Pancreas (tissue), 10 donors: Measurements from ENCODE around the gene IHH. TPM values are rescaled to one million over a fixed set of nuclear protein-coding genes. Genes with fewer than 3 reads are reported as not detected.

Experiments used
- ATAC-seq, 4 donors: fragments of 200-7000 bp; cut with Tn5 transposase; one replicate each; pipeline versions ENCODE4 v1.8.0 to v1.9.1; 2020; ENCODE audit warnings: mild to moderate bottlenecking in 4 of 4, moderate library complexity in 4 of 4
- DNase-seq, 6 donors: peaks; one replicate each; pipeline ENCODE4 v3.0.0-alpha.2; 2020
- FAIRE-seq: peaks from 2 replicates; lab custom pipeline; 2012; peaks lifted over from hg19 to GRCh38; lab: Jason Lieb, UNC
- H3K27ac ChIP-seq, 4 donors: fragments of 200-600 bp; sonication (generic); 1 replicate in 3 of 4; 2 replicates in 1 of 4; pipeline versions ENCODE4 v1.5.0 to v1.8.0; 2020
- H3K27me3 ChIP-seq, 4 donors: fragments of 200-600 bp; one replicate each; pipeline ENCODE4 v1.8.0; 2021
- H3K36me3 ChIP-seq, 3 donors: fragments of 200-600 bp; sonication (generic) in 1 of 3; one replicate each; pipeline versions ENCODE4 v1.5.0 to v1.8.0; 2020 to 2021
- H3K4me1 ChIP-seq, 3 donors: fragments of 200-600 bp; one replicate each; pipeline ENCODE4 v1.8.0; 2021
- H3K4me3 ChIP-seq, 4 donors: fragments of 200-600 bp; sonication (generic) in 2 of 4; one replicate each; pipeline versions ENCODE4 v1.5.0 to v1.8.0; 2020 to 2021
- H3K9me3 ChIP-seq, 4 donors: fragments of 200-600 bp; one replicate each; pipeline ENCODE4 v1.8.0; 2021
- CTCF ChIP-seq, 4 donors: fragments of 200-600 bp; sonication (generic) in 3 of 4; IDR thresholded peaks; one replicate each; pipeline versions ENCODE4 v1.5.0 to v1.8.0; 2021; ENCODE audit warnings: antibody characterized with exemption in 4 of 4
- WGBS, 2 donors: extraction: QIAGEN DNeasy Blood & Tissue Kit; methylation state at CpG; one replicate each; pipeline ENCODE4 v1.1.7; 2013; 5-methylcytosine and 5-hydroxymethylcytosine counted together
- intact Hi-C, 3 donors: fragments of 100-400 bp; cut with DNase I; formaldehyde crosslinking; loops; one replicate each; pipeline versions ENCODE4 v1.11.1 to v1.14.2; 2022
- polyA plus RNA-seq, 2 donors: library from polyadenylated mRNA; stranded (reverse); fragments of 200-250 nt; gene quantifications; one replicate each; pipeline ENCODE4 v1.2.3, GENCODE V29; 2013
- total RNA-seq, 6 donors: library from RNA; stranded (reverse); fragmentation: NEBNext Ultra II Directional in 4 of 6; extraction: Animal tissue kit (Norgen Biotek cat#: 25700) in 4 of 6; gene quantifications; one replicate each; pipeline versions ENCODE4 v1.2.1 to v1.2.4, GENCODE V29; 2021 to 2023
- donor health status: healthy with polysubstance abuse.
- donor health status: DM: no; HTN: no; CAD: no; lungs with moderate emphysema.
- donor health status: DM: no; HTN: no; CAD: no.
- donor health status: control.
- donor health status: control.
- donor health status: Bipolar disorder and iron deficiency.
- donor health status: DM: yes; HTN: yes; CAD: no.
- donor health status: DM: no; HTN: no; CAD: no.
- donor health status: DM: no; HTN: no; CAD: no.
- donor health status: DM: yes; HTN: yes; CAD: no.

IHH gene
- total and polyA plus RNA-seq, 8 donors, result 0.09 to 0.19 (median 0.09) TPM; not detected in 5

GRCh38 chr2:219084791-219085190 is 24.1 kb upstream of the IHH start:
- no peak overlapping the region for H3K27ac ChIP-seq
- no peaks in the 10 kb centered on the region for H3K27me3 ChIP-seq
- DNase-seq, result no peak
- peaks cover 0 to 14% (median 0%) of the 10 kb centered on the region in 3 donors for H3K4me1 ChIP-seq
- H3K4me3 ChIP-seq, result no peak overlapping the region
- intact Hi-C loops, result no loop called here
- H3K9me3 ChIP-seq, result no peaks in the 10 kb centered on the region
- no peak for ATAC-seq
- FAIRE-seq, result no peak
- TF ChIP-seq CTCF (IDR thresholded peaks at IDR 0.05), result no peak
- no peaks in the 10 kb centered on the region for H3K36me3 ChIP-seq

GRCh38 chr2:219082332-219082958 is 21.7 kb upstream of the IHH start:
- intact Hi-C loops, result no loop called here
- H3K4me1 ChIP-seq, result peaks cover 0 to 14% (median 0%) of the 10 kb centered on the region in 3 donors
- TF ChIP-seq CTCF (IDR thresholded peaks at IDR 0.05), result no peak
- peak overlapping the region in 2 of 4 donors; percentile 41 to 50 for H3K27ac ChIP-seq
- peak; percentile 51 to 69 (median 57) for ATAC-seq
- FAIRE-seq, result no peak
- H3K36me3 ChIP-seq, result peaks cover 0 to 6% (median 0%) of the 10 kb centered on the region in 3 donors
- H3K4me3 ChIP-seq, result no peak overlapping the region
- no peaks in the 10 kb centered on the region for H3K27me3 ChIP-seq
- DNase-seq, result peak in 2 of 6 donors; percentile 16 to 23
- 37 to 43% methylated on average over 5 of the region's 5 CpGs for WGBS, 2 donors
- no peaks in the 10 kb centered on the region for H3K9me3 ChIP-seq

GRCh38 chr2:219081701-219082331 is 21.1 kb upstream of the IHH start:
- ATAC-seq (peak; percentile 89 to 96 (median 92)), DNase-seq (peak in 1 of 6 donors; percentile 27), FAIRE-seq (no peak)
- Histone ChIP-seq H3K36me3 (peaks cover 0 to 8% (median 0%) of the 10 kb centered on the region in 3 donors), H3K4me1 (peaks cover 0 to 14% (median 0%) of the 10 kb centered on the region in 3 donors), H3K27me3 (no peaks in the 10 kb centered on the region), H3K27ac (peak overlapping the region in 2 of 4 donors; percentile 41 to 50), H3K4me3 (no peak overlapping the region), H3K9me3 (no peaks in the 10 kb centered on the region)
- intact Hi-C loops, result no loop called here
- TF ChIP-seq CTCF (IDR thresholded peaks at IDR 0.05), result no peak

GRCh38 chr2:219081096-219081495 is 20.4 kb upstream of the IHH start:
- Histone ChIP-seq H3K36me3 (peaks cover 0 to 10% (median 0%) of the 10 kb centered on the region in 3 donors), H3K4me3 (no peak overlapping the region), H3K4me1 (peaks cover 0 to 14% (median 0%) of the 10 kb centered on the region in 3 donors), H3K27ac (no peak overlapping the region), H3K27me3 (no peaks in the 10 kb centered on the region), H3K9me3 (no peaks in the 10 kb centered on the region)
- intact Hi-C loops, result no loop called here
- ATAC-seq (no peak), DNase-seq (no peak), FAIRE-seq (no peak)
- 85 to 89% methylated on average over 7 of the region's 7 CpGs for WGBS, 2 donors
- TF ChIP-seq CTCF (IDR thresholded peaks at IDR 0.05), result no peak

GRCh38 chr2:219079417-219079816 is 18.7 kb upstream of the IHH start:
- peaks cover 0 to 15% (median 0%) of the 10 kb centered on the region in 3 donors for H3K36me3 ChIP-seq
- no peak overlapping the region for H3K4me3 ChIP-seq
- intact Hi-C loops, result no loop called here
- H3K27me3 ChIP-seq, result no peaks in the 10 kb centered on the region
- H3K27ac ChIP-seq, result no peak overlapping the region
- TF ChIP-seq CTCF (IDR thresholded peaks at IDR 0.05), result no peak
- 70 to 88% methylated on average over 2 of the region's 2 CpGs for WGBS, 2 donors
- FAIRE-seq (no peak), DNase-seq (no peak), ATAC-seq (peak in 1 of 4 donors; percentile 45)
- H3K9me3 ChIP-seq, result no peaks in the 10 kb centered on the region
- peaks cover 0 to 14% (median 0%) of the 10 kb centered on the region in 3 donors for H3K4me1 ChIP-seq
